ENCODE results near the gene KIF18B. TPM values are rescaled to one million over a fixed set of nuclear protein-coding genes. Genes with fewer than 3 reads are reported as not detected.

The KIF18B gene
- total and polyA plus RNA-seq, 2 of the 8 experiments (the other 6 are each of a cell fraction or from before 2014, with no cell fraction given): 39.0 to 59.4 TPM

- no peak overlapping the region for H2AFZ ChIP-seq (ENCODE audit: low read length)
- no peak overlapping the region for H4K8ac ChIP-seq (ENCODE audit: extremely low read depth, insufficient read depth, low read length)
- H3K36me3 ChIP-seq (ENCODE audit: control insufficient read depth in 2 of 4, insufficient read depth in 4 of 4, low read length in 3 of 4): no peaks in the 10 kb centered on the region
- H4K20me1 ChIP-seq (replicated peaks in 1 of 2; ENCODE audit: control insufficient read depth in 1 of 2, insufficient read depth in 2 of 2, low read length in 2 of 2): no peaks in the 10 kb centered on the region
- no peak overlapping the region for H3K14ac ChIP-seq (ENCODE audit: insufficient read length)
- H3K23me2 ChIP-seq (ENCODE audit: low read depth, low read length): peaks cover 4% of the 10 kb centered on the region; the same call in 1 of the 2 replicates
- POLR2A ChIA-PET (ENCODE audit: partially characterized antibody): interaction anchor here (0.8 to 1.8 kb wide), 4 partner anchors 11 to 245 kb away, joined by 3 to 4 read pairs (median 4); partner anchors contain the start of gene HEXIM1
- no peak overlapping the region for H2BK5ac ChIP-seq (ENCODE audit: low read depth, low read length)
- no peak overlapping the region for H3K56ac ChIP-seq (replicated peaks; ENCODE audit: insufficient read length, low read depth, low read length)
- no peak overlapping the region for H3K9ac ChIP-seq (replicated peaks in 1 of 4; ENCODE audit: extremely low read depth in 1 of 4, low read depth in 3 of 4, low read length in 3 of 4)
- no peak for DNase-seq (ENCODE audit: low read depth in 1 of 2, low spot score in 2 of 2)
- H2BK15ac ChIP-seq (ENCODE audit: low read length): no peak overlapping the region
- H3K79me2 ChIP-seq (ENCODE audit: control insufficient read depth in 1 of 2, insufficient read depth in 2 of 2, low read length in 2 of 2): peaks cover 0 to 10% of the 10 kb centered on the region in 2 experiments; a peak in 2 of 4 replicates
- 95% methylated on average over 8 of the region's 8 CpGs; no CpG with 5 or more reads in 1 of the 2 experiments for WGBS, 2 experiments (ENCODE audit: extremely low coverage in 1 of 2, insufficient coverage in 1 of 2, insufficient read length in 1 of 2, insufficient replicate concordance in 2 of 2, low coverage in 1 of 2, low lambda C conversion rate in 2 of 2, missing lambda C conversion rate in 1 of 2)
- H2AK5ac ChIP-seq (ENCODE audit: low read depth, low read length): no peak overlapping the region
- no peak overlapping the region for H4K5ac ChIP-seq (ENCODE audit: insufficient read length, low read depth, low read length)
- no peak overlapping the region for H4K91ac ChIP-seq (replicated peaks; ENCODE audit: insufficient read length, low read length)
- CTCF ChIA-PET (ENCODE audit: partially characterized antibody): interaction anchor here (1.0 to 5.8 kb wide), 4 partner anchors 8 to 119 kb away, joined by 3 to 36 read pairs (median 14); no protein-coding TSS in a partner anchor
- no peak for FAIRE-seq
- H2BK12ac ChIP-seq (ENCODE audit: low read depth, low read length): no peak overlapping the region
- peaks cover 0 to 5% (median 3%) of the 10 kb centered on the region in 4 experiments; a peak in 3 of 7 replicates for H3K4me1 ChIP-seq (replicated peaks in 1 of 4; ENCODE audit: control insufficient read depth in 3 of 4, insufficient read depth in 4 of 4, low read length in 3 of 4)
- H3K27me3 ChIP-seq (replicated peaks in 1 of 4; ENCODE audit: control insufficient read depth in 3 of 4, extremely low read depth in 1 of 4, insufficient read depth in 3 of 4, low read length in 3 of 4): no peaks in the 10 kb centered on the region; a peak in 1 of 7 replicates
- no peak overlapping the region for H3K27ac ChIP-seq (ENCODE audit: low read depth, low read length)
- 0 out of 2 replicates have a peak, but pooled peaks cover 2% of the 10 kb centered on the region for H3K79me1 ChIP-seq (ENCODE audit: low read depth, low read length)
- H3K18ac ChIP-seq (ENCODE audit: extremely low read depth, low read length): no peak overlapping the region
- no peak overlapping the region for H3K4me2 ChIP-seq (ENCODE audit: insufficient read depth in 1 of 2, low read depth in 2 of 2, low read length in 2 of 2)
- no peak overlapping the region for H3K23ac ChIP-seq (ENCODE audit: insufficient read length)
- no peaks in the 10 kb centered on the region for H3K9me3 ChIP-seq (ENCODE audit: insufficient read depth in 2 of 2, low read depth in 1 of 2, low read length in 1 of 2)
- no peak overlapping the region for H3K4ac ChIP-seq (replicated peaks; ENCODE audit: insufficient read length, low read depth, low read length)
- H2BK120ac ChIP-seq (replicated peaks; ENCODE audit: low read depth, low read length): no peak overlapping the region
- no peak overlapping the region for H2BK20ac ChIP-seq (ENCODE audit: low read length)
- H3K4me3 ChIP-seq (ENCODE audit: extremely low read depth in 1 of 4, insufficient read depth in 2 of 4, low read depth in 3 of 4, low read length in 4 of 4): no peak overlapping the region
- TF ChIP-seq CHD1 (IDR thresholded peaks at IDR 0.05; ENCODE audit: low read depth, low read length) (no peak), GABPA (IDR thresholded peaks at IDR 0.05; ENCODE audit: borderline replicate concordance, insufficient read depth, low read length) (no peak), SP2 (IDR thresholded peaks at IDR 0.05; ENCODE audit: low read length) (no peak), SUZ12 (IDR thresholded peaks at IDR 0.05; ENCODE audit: low read length) (no peak), ZNF274 (IDR thresholded peaks at IDR 0.05; ENCODE audit: borderline replicate concordance, extremely low read depth, low read length) (no peak), CBX5 (IDR thresholded peaks at IDR 0.05; ENCODE audit: low read depth, low read length) (no peak), RBBP5 (IDR thresholded peaks at IDR 0.05; ENCODE audit: borderline replicate concordance, low read depth, low read length) (no peak), SIRT6 (IDR thresholded peaks at IDR 0.05; ENCODE audit: low read length) (no peak), YY1 (IDR thresholded peaks at IDR 0.05; ENCODE audit: low read depth, low read length) (no peak), CTBP2 (IDR thresholded peaks at IDR 0.05; ENCODE audit: borderline replicate concordance, insufficient read depth, insufficient read length, low read length) (no peak), SP4 (IDR thresholded peaks at IDR 0.05; ENCODE audit: low read length) (no peak), BACH1 (IDR thresholded peaks at IDR 0.05; ENCODE audit: low read length) (no peak)
- TF ChIP-seq, protein P1, sequence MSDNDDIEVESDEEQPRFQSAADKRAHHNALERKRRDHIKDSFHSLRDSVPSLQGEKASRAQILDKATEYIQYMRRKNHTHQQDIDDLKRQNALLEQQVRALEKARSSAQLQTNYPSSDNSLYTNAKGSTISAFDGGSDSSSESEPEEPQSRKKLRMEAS (IDR thresholded peaks at IDR 0.05): no peak
Observed at GRCh38 chr17:44903012-44903685, 44.4 kb downstream of the KIF18B start.
